GM19397 (cell line): ENCODE data around the gene ETFRF1.

Experiments
- ATAC-seq: cut with Tn5 transposase; IDR thresholded peaks from one replicate; pipeline ENCODE4 v1.9.1; 2021; ENCODE audit warnings: mild to moderate bottlenecking, moderate library complexity; ENCODE audit not compliant: unreplicated experiment

Gene ETFRF1, protein sequence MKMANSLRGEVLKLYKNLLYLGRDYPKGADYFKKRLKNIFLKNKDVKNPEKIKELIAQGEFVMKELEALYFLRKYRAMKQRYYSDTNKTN

DNA sequence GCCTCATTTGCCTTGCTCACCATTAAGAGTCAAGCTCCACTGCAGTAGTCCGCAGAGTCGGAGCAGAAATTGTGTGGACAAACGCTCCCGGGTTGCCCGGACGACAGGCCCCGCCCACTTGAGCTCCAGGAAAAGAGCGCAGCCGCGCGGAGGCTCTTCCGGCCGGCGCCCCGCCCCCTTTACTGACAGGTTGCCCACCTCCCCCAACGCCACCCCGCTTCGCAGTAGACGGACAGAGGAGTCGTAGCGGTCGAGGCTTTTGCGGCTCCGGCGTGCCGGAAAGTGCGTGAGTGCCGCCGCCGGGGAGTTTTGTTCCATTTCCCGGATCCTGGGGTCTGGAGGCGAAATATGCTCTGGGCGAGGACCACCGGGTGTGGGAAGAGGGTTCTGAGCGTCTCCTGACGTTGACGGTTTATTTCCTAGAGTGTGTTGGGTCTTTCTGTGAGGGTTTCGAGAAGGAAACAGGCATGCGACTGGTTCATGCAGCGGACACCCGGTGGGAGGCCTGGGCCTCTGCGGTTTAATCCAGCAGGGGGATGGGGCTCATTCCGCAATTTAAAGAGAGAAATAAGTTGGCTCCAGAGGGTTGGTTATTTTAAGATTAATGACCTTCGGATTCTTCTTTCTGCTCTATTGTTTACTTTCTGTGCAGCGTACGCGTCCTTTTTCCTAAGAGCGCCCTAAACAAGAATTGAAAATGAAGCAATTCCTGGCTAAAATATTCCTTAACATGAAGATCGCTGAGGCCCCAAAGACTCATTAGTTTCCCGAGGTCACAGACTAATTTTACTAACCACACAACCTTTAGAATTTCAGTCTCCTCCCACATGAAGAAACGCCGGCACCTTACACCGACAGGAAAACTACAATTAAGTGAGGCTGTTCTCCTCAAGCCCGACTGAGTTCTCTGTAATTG, at the start of gene ETFRF1, which contains the start of gene DNAI7:
TSS of gene ETFRF1 (plus strand) at position 182 of the 916 bp plus-strand sequence. CDS start 8,720 bp downstream, outside the sequence.
TSS of gene DNAI7 (minus strand) at position 105 of the 916 bp plus-strand sequence. CDS start at position 23, 82 bp downstream.
- ATAC-seq = peak; percentile 96

DNA sequence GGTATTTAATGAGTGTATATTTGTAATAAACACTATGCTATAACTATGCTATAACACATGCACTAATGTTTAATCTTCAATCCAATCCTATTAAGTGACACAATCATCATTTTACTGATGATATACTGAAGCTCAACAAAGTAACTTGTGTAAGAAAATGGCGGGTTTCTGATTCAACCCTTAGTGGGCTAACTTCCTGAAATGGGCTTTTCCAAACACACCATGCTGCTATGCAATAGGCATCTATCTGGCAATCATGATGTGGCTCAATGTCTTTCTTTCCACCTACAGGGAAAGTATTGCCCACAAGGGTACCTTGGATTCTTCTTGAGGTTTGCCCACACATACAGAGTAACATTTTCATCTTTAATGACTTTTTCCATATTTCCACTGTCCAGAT, 48.4 kb upstream of the ETFRF1 start:
- no peak for ATAC-seq

DNA sequence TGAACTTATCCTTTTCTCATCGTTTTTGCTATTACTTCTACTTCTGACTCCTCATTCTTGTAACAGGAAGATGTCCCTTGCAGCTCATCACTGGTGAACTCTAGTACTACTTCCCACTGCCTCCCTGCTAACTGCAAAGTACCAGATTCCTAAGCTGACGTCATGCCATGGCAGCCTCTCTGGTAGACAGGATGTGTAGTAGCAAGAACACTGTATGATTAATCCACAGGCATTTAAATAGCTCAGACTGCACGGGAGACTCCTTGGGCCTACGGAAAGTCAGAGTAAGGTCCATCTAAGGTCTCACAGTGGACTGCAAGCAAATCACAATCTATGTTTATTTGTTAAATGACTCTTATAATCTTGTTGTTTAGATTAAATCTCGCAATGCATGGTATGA, 43.6 kb upstream of the ETFRF1 start:
- ATAC-seq = no peak

DNA sequence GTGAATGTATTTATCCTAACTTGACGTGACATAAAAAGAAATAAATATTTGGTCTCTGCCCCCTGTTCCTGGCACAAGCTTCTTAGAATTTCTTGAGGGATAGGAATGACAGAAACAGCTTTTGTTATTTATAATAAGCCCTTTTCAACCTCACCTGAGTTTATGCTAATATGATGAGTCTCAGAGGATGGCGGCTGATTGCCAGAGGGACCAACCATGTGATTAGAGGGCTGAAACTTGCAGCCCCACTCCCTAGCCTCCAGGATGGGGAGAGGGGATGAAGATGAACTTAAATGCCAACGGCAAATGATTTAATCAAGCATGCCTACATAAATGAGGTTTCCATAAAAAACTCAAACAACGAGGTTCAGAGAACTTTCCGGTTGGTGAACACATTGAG, 43.0 kb upstream of the ETFRF1 start:
- ATAC-seq = no peak

DNA sequence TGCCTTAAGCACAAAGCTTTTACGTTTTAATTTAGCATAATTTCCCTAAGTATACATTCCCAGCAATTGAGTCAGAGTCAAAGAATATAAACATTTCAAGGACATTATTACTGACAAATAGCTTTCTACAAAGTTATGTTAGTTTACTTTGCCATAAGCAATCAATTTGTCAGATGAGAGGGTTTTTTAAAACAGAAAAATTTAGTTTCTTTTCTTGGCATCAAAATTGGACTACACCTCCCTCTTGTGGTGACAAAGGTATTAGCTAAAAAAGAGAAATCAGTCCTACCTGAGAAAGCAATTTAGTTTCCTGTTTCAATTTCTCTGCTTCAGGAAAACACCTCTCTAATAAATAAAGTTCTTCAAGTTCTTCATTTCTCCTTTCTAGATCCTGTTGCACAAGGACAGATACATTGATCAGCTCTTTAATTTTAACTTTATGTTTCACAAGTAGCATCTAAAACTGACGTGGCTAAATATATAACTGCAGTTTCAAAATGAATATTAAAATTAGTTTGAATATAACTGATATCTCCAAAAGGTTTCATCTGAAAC, 39.9 kb upstream of the ETFRF1 start:
- no peak for ATAC-seq

DNA sequence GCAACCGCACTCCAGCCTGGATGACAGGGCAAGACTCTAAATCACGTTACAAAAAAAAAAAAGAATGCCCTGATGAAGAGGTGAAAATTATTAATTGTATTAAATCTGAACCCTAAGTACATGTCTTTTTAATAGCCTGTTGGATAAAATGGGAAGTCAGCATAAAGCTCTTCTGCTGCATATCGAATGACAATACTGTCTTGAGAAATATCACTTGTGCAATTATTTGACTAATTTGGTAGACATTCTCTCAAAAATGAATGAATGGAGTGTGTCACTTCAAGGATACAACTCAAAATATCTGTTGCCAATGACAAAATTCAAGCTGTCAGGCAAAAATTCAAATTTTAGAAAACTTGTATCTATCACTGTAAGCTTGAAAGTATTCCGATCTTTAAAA, 39.0 kb upstream of the ETFRF1 start:
- no peak for ATAC-seq

DNA sequence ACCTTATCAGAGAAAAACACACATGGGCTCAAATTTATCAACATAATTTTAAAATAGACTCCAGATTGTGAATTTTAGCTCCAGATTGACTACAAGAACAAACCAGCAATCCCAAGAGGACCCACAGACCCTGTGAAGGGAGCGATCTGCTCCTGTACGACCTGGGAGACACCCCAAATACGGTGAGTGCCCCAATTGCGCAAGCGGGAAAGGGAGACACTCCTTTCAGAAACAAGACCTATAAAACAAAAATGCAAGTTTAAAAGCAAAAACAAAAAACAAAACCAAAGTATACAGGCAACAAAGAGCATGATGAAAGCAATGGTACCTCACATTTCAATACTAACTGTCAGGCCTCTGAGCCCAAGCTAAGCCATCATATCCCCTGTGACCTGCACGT, 32.2 kb upstream of the ETFRF1 start:
- no peak for ATAC-seq

DNA sequence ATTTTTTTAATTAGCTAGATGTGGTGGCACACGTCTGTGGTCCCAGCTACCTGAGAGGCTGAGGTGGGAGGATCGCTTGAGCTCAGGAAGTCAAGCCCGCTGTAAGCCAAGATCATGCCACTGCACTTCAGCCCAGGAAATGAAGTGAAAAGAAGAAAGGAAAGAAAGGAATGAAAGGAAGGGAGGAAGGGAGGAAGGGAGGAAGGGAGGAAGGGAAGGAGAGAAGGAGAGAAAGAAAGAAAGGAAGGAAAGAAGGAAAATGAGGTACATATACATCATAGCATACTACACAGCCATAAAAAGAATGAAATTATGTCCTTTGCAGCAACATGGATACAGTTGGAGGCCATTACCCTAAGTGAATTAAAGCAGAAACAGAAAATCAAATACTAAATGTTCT, 12.3 kb upstream of the ETFRF1 start:
- no peak for ATAC-seq

DNA sequence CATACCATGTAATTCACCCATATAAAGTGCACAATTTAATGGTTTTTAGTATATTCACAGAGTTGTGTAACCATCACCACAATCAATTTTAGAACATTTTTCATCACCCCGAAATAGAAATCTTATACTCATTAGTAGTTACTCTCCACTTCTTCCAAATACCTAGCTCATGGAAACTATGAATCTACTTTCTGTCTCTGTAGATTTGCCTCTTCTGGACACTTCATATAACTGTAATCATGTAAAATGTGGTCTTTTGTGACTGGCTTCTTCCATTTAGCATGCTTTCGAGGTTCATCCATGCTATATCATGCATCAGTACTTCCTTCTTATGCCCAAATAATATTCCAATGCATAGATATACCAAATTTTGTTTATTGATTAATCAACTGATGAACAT, 10.9 kb upstream of the ETFRF1 start:
- ATAC-seq = no peak

DNA sequence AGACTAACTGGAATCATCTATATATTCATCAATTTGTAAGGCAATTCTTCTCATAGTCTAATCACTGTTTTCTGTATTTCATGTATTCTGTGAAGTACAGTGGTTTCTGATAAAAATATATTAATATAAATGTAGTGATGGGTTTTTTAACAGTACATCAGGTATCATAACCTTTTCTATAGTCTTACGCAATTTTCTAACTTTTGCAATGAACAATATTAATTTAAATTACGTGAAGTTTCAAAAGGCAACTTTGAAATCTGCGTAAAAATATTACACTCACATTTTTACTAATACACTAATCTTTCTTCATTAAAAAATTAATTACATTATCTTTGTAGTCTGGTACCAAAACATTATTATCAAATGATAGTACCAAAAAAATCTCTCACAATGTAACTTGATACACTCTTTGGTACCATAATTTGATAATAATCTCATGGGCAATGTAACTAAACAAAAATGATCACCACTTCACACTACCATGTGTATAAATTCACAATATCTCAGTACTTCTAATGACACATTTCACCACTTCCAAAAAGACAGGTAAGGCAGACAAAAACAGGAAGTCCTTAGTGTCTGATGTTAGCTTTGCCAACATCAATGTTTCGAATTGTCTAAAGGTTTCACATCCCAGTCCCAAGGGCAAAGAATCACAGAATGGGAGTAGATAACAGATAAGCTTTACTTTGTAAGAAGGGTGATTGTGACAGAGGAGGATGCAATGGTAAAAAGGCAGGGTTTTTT, 8.8 kb upstream of the ETFRF1 start:
- ATAC-seq = no peak

DNA sequence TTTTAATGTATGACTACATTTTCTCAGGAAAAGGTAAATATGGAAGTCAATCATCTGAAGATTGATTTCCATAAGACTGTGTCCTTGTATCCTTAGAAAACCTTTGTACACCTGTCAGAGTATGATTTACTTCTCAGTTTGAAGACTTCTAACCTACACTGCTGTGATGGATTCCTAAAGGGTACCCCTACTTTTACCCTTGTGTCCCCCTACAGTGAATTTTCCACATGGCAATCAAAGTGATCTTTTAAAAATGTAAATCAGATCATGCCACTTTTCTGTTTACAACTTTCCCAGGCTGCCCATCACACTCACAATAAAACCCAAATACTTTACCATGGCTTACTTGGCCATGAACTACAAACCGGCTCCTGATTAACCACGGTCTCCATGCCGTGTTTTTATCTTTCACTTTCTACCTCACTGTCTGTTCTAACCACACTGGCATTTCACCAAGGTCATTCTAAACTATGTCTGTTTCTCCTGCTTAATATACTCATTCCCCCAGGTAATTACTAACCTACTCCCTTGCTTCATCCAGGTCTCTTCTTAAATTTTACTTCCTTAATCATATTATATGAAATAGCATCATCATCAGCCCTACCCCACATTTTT, 8.1 kb upstream of the ETFRF1 start:
- ATAC-seq = peak; percentile 76

DNA sequence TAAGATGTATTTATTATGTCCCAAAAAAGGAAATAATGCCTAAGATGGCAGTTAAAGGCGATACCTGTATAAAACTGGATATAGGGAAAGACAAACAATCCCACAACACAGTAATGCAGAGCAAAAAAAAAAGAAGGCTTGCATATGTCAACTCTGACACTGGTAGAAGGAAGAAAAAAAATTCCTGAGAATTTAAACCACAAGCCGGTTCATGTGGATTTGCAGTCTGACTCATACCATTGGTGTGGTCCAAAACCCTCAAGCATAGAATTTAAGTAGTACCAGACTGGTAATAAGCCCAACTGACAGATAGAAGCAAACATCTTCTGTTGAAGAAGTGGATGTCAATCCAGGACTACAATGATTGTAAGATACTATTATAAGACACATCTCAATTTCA, 7.3 kb upstream of the ETFRF1 start:
- ATAC-seq = no peak

DNA sequence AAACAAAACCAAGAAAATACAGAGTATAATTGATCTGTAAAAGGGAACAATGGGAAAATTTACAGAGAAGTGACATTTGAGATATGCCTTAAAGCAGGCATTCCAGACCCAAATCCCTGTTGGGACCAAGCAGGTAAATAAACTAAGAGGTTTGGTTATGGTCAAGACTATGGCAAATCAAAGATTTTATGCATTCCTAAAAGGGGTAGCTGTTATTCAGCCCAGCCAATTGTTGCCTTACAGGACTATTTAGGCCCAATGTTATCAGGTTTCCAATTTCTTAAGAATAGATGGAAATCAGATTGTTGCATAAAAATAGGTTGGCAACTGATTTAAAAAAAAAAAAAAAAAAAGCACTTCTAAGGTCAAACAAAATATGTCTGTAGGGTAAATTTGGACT, 5.4 kb upstream of the ETFRF1 start:
- ATAC-seq = no peak

DNA sequence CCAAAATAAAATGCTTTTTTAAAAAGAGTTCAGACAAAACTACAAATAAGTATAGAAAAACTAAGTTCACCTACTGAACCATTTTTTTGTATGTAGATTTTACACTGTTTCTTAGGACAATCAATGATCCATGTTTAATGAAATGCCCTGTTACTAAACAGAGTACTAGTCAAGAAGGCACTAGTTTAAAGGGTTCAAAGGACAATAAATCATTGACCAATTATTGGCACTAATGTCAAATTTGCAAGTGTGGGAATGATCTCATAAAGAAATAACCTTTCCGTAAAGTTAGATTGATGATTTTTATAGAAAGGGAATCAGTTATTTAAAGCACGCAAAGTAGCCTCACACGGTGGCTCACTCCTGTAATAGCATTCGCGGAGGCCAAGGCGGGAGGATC, 4.2 kb upstream of the ETFRF1 start:
- ATAC-seq = no peak

DNA sequence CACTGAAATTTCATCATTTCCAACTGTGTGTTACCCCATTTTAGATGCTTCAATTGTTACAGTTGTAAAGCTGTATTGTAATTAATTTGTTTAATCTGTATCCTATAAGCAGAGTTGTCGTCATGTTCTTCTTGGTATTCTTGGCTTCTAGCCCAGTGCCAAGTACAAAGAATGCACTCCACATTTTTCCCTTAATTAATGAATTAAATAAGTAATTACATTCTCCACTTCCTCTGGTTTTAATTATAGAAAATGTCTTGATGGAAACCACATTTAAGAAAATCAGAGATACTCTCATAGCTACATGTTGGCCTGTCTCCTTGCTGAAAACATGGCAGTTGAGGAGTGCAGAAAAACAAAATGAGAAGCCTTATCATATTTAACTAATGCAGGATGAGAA, 823 bp upstream of the ETFRF1 start:
- no peak for ATAC-seq

DNA sequence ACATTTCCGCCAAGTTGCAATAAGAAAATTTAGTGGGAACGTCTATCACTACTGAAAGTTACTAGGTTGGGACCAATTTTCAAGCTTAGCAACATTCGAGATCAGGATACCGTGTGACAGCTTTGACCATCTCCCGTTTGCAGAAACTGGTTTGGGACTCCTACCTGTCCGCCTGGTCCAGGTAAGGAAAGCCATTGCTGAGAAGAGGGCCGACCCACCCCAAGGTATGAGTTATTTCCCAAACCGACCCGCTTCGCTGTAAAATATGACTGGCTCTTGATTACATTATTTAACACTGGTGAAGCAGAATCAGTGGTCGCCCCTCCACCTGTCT, 348 bp upstream of the ETFRF1 start:
- ATAC-seq = no peak

DNA sequence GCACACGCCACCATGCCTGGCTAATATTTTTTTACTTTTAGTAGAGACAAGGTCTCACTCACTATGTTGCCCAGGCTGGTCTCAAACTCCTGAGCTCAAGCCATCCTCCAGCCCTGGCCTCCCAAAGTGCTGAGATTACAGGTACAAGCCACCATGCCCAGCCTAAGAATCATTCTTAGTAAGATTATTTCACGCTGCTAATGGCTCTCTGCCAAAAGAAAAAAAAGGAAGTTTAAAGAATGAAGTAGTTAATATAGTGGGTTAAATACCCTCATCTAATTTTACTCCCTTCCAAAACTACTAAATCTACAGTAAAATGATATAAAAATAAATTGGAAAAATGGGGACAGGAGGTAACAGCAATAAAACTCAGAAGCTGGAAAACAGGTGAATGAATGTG, 2.6 kb downstream of the ETFRF1 start:
- ATAC-seq = no peak

DNA sequence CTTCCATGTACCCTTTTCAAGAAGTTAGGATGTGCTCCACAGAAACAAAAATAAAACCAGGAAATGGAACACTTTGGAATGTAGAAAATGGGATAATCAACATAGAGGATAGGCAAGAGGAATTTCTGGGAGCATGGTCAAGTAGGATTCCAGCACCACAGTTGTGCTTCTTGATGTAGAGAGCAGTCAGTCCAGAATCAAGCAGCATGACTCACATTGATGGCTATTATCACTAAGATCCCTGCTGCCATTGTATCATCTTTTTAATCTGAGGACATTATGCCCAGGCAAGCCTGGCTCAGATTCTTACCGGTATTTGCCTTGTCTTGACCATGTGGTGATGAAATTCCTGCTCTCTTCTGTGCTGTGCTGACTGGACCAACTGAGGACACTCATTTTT, 5.7 kb downstream of the ETFRF1 start:
- no peak for ATAC-seq

DNA sequence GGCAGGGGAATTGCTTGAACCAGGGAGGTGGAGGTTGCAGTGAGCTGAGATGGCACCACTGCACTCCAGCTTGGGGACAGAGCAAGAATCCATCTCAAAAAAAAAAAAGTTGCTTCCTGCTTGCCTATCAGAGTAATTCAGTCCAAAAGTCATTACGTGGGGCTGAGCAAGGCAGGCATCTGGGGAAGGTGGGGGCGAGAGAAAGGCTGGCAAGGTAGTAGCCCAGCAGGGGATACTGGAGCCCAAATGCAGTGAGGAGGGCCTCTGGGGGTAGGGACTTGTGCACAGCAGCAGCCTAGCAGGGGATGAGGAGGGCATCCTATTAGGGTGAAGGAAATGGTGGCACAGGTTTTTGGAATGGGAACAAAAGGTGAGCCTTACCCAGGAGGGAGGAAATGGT, 7.1 kb downstream of the ETFRF1 start:
- ATAC-seq = no peak

DNA sequence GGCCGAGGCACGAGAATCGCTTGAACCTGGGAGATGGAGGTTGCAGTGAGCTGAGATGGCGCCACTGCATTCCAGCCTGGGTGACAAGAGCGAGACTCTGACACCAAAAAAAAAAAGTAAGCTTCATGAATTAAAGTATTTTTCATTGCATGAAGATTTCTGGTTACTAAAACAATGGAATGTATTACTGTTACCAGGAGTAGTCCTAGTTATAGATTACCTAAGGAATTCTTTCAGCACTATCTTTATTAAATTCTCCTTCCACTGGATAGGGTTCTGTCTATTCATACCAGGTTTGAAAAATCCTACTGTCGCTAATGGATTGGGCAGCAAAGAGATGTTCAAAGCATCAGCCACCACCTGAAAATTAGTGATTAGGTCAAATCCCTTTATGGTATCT, 12.4 kb downstream of the ETFRF1 start:
- no peak for ATAC-seq

DNA sequence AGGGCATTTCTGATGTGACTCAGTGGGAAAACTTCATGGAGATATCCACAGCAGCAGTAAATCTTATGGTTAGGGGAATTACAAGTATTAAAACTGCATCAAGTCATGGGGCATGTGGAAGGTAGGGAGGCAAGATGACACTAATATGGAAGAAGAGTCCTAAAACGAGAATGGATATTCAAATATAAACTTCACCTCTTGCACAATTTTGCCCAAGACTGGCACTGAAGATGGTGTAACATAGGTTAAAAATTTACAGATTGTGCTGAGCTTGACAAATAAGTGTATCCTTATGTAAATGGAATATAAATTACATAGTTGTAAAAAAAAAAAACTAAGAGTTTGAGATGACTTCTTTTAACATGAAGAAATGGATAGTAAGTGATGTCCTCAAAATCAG, 12.8 kb downstream of the ETFRF1 start:
- no peak for ATAC-seq
